Kidney epithelial cell (primary cell): ENCODE results near the gene HIRA. TPM values are rescaled to one million over a fixed set of nuclear protein-coding genes. Genes with fewer than 3 reads are reported as not detected.

Experiments used
- DNase-seq: peaks from one replicate; pipeline ENCODE4 v3.0.0-alpha.2; 2010; ENCODE audit warnings: low read depth
- H3K27me3 ChIP-seq: 2 replicates; pipeline ENCODE4 v1.6.0; 2011; ENCODE audit warnings: low read length; ENCODE audit not compliant: control insufficient read depth, insufficient read depth
- H3K36me3 ChIP-seq: 2 replicates; pipeline ENCODE4 v1.5.1; 2011; ENCODE audit warnings: low read length; ENCODE audit not compliant: control insufficient read depth, insufficient read depth
- H3K4me3 ChIP-seq: 2 replicates; pipeline ENCODE4 v1.5.1; 2011; ENCODE audit warnings: low read depth, mild to moderate bottlenecking, control low read depth, low read length
- CTCF ChIP-seq: IDR thresholded peaks from 2 replicates; pipeline ENCODE4 v1.5.1; 2011; ENCODE audit warnings: mild to moderate bottlenecking, moderate library complexity, low read length, control low read depth, inconsistent platforms; ENCODE audit not compliant: insufficient read depth, poor library complexity, severe bottlenecking
- total RNA-seq: library from RNA; depleted of rRNA; stranded (reverse); fragments of >200 nt; gene quantifications from 2 replicates; pipeline ENCODE4 v1.2.3, GENCODE V29; 2015

The HIRA gene
- total RNA-seq, 1 donor from 2014 or later, result 31.8 TPM

DNA sequence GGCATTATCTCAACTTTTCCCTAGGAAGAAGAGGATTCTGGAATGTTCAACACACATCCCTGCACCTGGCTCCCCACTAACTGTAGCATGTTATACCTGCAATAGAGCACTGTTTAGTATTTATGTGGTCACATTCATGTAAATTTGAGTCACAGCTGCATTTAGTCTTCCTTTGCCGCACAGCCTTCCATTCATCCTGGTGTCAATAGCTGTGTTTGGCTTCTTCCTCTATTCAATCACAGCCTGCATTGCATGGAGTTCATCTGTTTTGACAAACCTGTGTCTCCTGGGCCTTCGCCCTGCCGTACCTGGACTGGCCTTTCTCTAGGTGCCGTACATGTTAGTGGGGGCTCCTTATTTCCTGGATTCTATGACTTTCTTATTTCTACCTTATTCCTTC lies 20.0 kb upstream of the HIRA start:
- no peak overlapping the region for H3K4me3 ChIP-seq
- H3K27me3 ChIP-seq, result no peaks in the 10 kb centered on the region
- no peak for TF ChIP-seq CTCF
- DNase-seq, result no peak
- H3K36me3 ChIP-seq, result peaks cover 3% of the 10 kb centered on the region

GRCh38 chr22:19450363-19451175 lies 19.0 kb upstream of the HIRA start:
- Histone ChIP-seq H3K36me3 (peaks cover 1% of the 10 kb centered on the region), H3K27me3 (no peaks in the 10 kb centered on the region), H3K4me3 (no peak overlapping the region)
- no peak for TF ChIP-seq CTCF
- DNase-seq, result no peak

GRCh38 chr22:19449422-19449767 lies 17.9 kb upstream of the HIRA start:
- Histone ChIP-seq H3K4me3 (no peak overlapping the region), H3K27me3 (no peaks in the 10 kb centered on the region), H3K36me3 (peaks cover 1% of the 10 kb centered on the region)
- no peak for TF ChIP-seq CTCF
- no peak for DNase-seq

- DNase-seq, result no peak
- Histone ChIP-seq H3K27me3 (no peaks in the 10 kb centered on the region), H3K36me3 (peaks cover 1% of the 10 kb centered on the region), H3K4me3 (no peak overlapping the region)
- no peak for TF ChIP-seq CTCF
Measured at GRCh38 chr22:19448739-19449421, 17.3 kb upstream of the HIRA start.

- Histone ChIP-seq H3K4me3 (peak overlapping the region; percentile 67), H3K27me3 (no peaks in the 10 kb centered on the region), H3K36me3 (peaks cover 3% of the 10 kb centered on the region)
- no peak for TF ChIP-seq CTCF
- DNase-seq, result no peak
Measured at GRCh38 chr22:19448076-19448607, 16.6 kb upstream of the HIRA start.
